GM21576 (cell line): ENCODE results near the gene MEX3A.
"Not testable (repeated sequence)": the region's sequence is repeated elsewhere in the genome, so short reads cannot be mapped to it uniquely, and the experiment has no call there.

Source experiments
- ATAC-seq: cut with Tn5 transposase; IDR thresholded peaks from one replicate; pipeline ENCODE4 v1.9.1; 2021; ENCODE audit warnings: mild to moderate bottlenecking, moderate library complexity; ENCODE audit not compliant: unreplicated experiment

The MEX3A gene

DNA sequence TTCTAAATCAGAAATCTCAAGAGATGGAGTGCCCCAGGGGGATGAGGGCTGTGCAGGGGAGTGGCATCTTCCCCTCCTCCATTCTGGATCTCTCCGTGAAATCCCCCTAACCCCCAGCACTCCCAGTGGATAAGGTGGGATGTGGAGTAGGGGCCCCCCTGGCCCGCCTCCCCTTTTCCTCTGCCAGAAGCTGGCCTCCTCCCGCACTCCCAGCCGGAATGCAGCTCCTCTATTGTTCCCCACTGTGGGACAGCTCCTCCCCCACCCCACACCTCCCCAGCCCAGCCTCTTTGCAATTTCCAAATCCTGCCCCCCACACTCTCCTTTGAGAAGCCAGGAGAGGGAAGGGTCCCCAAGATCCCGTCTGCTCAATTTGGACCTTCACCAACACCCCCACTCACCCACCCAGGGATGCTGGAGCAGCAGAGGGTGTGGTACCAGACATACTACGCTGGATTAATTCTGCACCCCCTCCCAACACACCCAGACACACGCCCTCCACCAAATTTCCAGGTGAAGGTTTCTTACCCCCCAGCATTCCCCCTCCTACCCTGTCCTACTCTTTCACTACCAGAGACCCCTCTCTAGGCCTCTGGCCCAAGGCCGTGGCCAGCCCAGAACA, 1.9 kb downstream of the MEX3A start:
- no peak for ATAC-seq

DNA sequence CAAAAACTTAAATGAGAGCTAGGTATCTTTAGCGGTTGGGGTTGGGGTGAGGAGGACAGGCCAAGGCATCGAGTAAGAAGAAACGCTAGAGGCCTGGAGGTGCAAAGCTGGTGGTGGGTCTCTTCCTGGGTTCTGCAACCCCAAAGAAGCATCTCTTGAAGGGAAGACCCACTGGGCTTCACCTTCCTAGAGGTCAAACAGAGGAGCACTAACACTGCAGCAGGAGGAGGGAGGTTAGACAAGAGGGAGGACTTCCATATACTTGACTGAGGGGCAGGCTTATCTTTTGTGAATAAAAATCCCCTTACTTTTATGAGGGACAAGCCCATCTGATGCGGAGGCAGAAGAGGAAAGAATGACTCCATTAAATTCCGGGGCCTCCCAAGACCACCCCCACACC, 2.5 kb downstream of the MEX3A start:
- ATAC-seq = no peak

DNA sequence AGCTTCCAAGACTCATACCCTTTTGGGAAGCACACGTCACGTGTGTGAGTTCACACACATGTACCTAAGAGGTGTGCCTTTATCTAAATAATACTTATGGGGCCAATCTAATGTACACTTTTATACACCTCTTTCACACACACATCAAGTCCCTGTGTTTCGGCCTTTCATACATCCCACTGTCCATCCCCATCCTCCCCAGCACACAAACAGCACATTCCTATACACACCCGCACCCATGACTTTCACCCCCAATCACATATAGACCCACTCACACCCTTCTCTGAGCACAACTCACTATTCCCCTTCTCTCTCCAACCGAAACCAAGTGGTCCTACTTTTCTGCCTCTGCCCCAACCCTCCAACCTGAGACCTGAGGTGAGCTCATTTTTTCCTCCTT, 3.5 kb downstream of the MEX3A start:
- no peak for ATAC-seq

DNA sequence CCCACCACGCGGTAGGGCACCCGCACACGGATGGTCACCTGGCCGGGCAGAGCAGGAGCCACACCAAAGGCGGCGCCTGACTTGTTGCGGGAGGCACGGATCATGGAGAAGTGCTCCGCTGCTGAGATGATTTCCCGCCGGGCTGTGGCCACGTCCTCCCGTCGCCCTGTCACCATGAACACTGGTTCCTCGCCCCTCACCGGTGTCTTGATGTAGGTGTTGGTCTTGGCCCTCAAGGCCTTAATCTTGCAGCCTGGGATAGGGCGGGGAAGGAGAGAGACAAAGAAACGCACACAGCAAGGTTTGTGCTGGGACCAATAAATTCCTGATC, 4.9 kb downstream of the MEX3A start:
- no peak for ATAC-seq

DNA sequence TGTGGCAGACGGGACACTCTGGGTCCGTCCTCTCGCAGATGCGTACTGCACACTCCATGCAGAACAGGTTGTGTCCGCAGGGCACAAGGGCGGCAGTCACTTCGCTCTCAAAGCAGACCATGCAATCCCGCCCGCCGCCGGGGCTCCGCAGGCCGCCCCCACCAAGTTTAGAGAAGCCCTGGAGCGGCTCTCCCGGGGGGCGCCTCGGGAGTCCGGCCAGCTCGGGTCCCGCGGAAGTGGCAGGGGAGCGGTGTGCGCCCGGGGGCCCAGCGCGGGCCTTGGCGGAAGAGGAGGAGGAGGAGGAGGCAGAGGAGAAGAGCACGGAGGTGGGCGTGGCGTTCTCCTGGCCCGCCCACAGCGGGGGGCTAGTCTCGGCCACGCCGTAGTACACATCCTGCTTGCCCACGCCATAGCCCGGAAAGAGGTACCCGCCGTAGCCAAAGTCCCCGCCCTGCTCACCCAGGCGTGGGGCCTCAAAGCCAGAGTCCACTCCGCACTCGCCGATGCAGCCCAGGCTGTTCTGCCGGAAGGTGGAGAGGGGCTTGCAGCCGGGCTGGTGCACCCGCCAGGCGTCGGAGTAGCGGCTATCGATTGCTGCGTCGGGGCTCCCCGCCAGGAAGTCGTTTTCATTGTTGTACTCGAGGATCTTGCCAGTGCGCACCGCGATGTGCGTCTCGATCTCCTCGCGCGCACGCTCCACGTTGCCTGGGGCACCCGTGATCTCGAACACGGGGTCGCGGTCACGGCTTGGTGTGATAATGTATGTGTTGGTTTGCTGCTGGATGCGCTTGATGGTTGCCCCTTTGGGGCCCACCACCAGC, 5.4 kb downstream of the MEX3A start:
- peak; percentile 58 for ATAC-seq

DNA sequence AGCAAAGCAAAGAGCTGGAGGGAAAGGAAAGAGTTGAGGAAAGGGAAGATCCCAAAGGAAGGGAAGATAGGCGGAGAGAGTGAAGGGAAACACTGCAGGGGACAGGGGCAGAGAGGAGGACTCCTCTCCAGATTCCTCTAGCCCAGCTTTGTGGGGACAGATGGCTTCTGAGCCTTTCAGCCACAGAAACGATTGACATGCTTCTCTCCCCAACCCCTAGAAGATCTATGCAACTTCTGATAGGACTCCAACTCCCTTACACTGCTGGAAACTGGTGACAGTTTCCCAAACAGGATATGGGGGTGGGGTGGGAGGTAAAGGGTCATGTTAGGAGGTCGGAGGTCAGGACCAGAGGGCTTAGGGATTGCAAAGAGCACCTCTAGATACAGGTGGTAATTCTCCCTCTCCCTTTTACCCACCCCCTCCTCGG, 6.5 kb downstream of the MEX3A start:
- no peak for ATAC-seq

DNA sequence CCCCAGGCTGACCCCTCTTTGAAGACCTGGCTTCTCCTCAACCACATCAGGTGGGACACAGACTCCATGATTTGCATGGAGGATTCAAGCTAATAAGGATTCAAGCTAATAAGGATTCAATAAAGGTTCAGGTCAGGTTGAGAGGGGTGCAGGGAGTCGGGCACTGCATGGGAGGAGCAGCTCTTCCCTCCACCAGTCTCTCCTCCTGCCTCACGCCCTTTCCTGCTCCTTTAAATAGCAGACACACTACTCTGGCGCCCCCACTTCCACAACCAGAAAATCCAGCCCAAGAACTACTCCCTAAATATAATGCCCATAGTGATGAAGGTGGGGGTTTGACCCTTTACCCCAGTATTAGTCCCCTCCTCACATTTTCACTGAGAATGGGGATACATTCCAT, 7.1 kb downstream of the MEX3A start:
- ATAC-seq = no peak

DNA sequence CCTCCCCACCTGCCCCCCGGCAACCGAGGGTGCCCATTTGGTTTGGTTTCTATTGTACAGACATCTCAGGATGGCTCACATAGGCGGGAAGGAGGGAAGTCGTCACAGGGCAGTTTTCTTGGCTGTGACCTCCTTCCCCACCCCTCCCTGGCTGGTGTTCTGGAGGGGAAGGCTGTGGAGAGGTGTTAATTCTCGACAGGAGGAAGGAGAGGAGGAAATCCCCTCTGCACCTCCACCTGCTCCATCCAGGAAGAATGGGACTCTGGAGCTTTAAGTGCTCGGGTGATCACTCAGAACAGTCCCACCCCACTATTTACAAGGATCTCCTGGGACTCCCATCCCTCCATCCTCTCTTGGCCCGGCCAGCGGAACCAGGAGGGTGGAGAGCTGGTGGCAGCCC, 7.6 kb downstream of the MEX3A start:
- no peak for ATAC-seq

DNA sequence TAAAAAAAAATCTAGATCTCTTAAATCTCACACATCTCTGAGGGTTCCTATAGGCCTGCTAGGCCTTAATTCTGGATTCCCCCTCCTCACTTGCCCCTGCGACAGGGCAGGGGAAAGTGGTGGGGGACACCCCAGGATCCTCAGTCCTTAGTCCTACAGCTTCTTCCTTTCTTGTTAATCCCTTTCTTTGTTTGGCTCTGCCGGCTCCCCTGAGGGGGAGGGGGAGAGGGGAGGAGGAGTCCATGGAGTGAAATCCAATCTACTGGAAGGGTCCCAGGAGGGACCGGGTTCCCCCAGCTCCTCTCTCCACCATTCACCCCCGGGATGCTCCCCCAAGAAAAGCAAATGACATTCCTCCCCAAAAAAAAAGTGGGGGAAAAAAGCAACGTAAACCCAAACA, 8.5 kb downstream of the MEX3A start:
- ATAC-seq = no peak

DNA sequence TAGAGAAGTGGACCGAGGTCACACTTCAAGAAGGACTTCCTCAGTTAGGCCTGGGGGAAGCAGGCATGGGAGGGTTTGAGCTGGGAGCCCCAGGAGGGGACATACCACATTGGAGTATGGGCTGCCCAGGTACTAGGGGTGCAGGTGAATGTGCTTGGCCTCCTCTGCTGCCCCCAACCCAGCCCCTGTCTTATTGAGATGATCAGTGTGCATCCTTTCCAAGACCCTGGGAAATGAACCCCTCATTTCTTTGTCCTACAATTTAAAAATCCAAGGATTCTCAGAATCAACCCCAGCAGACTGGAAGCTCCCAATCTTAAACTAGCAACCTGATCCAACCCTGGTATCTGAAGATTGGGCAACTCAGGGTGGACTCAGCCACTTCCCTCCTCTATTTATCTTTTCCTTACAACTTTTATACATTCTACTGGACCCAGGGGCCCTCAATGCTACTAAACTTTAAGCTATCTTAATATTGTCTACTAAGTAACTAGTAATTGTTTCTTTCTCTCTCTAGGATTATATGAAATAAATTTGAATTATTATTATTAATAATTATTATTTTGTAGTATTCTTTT, 9.1 kb downstream of the MEX3A start:
- no peak for ATAC-seq

DNA sequence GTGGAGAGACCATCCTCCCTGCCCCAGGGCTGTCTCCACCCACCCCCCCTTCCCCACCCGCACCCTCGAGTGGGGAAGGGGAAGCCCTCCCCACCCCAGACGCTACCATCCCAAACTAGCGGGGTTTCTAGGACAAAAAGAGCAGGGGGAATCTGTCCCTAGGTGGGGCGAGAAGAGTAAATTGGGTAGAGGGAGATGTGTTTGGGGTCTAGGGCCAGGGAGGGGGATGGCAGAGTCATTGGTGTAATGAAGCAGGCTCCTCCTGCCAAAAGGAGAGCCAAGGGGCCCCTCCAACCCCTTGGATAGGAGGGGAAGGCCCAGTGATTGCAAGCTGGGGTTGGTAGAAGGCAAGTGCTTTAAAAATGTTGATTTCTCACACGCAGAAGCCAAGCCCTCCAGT, 10.0 kb downstream of the MEX3A start:
- no peak for ATAC-seq

DNA sequence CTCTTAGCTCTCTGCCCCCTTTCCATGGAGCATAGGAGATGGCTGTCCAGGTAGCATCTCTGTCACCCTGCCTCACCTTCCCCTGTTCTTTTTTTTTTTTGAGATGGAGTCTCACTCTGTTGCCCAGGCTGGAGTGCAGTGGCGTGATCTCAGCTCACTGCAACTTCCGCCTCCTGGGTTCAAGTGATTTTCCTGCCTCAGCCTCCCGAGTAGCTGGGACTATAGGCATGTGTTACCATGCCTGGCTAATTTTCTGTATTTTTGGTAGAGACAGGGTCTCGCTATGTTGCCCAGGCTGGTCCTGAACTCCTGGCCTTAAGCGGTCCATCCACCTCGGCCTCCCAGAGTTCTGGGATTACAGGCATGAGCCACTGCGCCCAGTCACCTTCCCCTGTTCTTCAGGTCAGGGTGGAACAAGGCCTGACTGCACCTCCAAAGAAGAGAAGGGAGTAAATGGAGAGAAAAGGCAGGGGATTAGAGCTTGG, 10.9 kb downstream of the MEX3A start:
- not testable (repeated sequence) for ATAC-seq

DNA sequence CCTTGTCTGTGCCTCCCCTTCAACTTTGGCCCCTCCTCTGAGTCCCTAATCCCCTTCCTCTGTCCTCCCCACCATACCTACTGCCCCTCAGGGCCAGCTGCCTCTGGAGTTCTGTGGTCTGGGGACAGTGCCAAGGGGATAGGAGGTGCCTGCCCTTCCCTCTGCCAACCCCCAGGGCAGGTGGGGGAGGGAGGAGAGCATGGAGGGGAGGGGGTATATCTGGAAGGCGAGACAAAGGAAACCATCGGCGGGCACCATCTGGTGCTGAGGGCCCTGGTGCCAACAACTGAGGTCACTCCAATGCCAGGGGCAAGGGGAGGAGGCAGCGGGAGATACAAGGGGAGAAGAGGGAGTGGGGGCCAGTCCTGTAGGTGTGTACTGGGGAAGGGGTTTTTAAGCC, 11.7 kb downstream of the MEX3A start:
- ATAC-seq = no peak

DNA sequence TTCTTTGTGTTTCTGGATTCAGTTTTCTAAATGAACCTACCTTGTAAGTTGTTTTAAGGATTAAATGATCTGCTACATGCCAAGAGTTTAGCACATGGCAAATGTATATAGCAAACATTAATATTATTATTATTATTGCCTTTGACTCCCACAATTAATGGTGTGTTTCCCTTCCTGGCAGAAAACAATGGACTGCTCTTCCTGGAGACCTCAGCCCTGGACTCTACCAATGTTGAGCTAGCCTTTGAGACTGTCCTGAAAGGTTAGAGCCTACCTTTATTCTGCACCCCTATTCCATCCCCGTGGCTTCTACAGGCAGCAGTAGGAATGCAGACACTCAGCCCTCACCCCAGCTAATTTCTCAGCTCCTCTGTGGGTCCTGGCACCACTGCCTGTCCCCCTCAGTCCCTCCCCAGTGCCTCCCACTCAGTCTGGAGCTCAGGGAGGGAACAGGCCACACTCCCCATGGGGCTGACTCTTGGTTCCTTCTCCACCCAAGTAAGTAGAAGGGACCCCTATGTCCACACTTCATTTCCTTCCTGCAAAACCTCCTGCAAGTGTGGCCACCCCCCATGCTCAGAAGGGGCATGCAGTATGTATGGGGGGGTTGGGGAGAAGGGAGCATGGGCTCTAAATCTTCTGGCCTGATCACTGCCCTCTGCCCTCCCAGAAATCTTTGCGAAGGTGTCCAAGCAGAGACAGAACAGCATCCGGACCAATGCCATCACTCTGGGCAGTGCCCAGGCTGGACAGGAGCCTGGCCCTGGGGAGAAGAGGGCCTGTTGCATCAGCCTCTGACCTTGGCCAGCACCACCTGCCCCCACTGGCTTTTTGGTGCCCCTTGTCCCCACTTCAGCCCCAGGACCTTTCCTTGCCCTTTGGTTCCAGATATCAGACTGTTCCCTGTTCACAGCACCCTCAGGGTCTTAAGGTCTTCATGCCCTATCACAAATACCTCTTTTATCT, 12.5 kb downstream of the MEX3A start:
- ATAC-seq = no peak

DNA sequence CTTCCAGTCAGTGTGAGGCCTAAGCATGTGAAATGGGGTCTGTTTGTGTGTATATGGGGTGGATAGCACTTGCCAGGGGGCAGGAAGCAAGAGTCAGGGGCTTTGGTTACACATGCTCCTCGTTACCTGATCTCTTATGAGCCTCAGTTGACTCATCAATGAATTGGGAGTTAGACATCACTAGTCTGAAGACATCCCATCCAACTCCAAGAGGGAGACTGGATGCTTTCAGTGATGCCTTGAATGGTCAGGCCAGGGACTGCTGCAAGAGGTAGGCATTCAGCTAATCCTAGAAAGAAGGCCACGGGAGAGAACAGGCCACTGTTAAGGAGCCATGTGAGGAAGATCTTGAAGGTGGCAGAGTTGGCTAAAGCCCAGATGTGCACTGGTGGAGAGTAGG, 15.0 kb downstream of the MEX3A start:
- ATAC-seq = no peak

DNA sequence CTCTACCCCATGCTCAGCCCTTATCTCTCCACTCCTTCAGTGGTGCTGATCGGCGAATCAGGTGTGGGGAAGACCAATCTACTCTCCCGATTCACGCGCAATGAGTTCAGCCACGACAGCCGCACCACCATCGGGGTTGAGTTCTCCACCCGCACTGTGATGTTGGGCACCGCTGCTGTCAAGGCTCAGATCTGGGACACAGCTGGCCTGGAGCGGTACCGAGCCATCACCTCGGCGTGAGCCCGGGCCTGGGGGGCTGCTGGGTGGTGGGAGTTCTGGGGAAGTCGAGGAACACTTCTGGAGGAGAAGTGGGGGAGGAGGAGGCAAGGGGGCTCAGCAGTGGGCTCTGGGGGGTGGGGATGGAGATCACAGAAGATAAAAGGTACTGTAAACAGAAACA, 16.4 kb downstream of the MEX3A start:
- no peak for ATAC-seq

DNA sequence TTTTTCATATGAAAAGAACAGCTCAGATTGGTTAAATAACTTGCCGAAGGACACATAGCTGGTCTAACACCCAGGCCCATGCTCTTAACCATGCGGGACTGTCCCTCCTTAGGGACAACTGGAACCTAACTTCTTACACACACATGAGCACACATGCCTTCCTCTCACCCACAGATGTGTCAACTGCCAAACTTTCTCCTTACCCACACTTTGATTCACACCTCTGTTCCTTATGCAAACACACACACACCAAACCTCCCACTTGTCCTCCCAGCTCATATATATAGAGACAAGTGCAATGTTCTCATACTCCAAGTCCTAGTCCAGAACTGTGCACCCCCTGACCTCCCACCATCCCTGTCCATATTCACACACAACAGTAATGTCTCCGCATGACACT, 17.1 kb downstream of the MEX3A start:
- no peak for ATAC-seq

DNA sequence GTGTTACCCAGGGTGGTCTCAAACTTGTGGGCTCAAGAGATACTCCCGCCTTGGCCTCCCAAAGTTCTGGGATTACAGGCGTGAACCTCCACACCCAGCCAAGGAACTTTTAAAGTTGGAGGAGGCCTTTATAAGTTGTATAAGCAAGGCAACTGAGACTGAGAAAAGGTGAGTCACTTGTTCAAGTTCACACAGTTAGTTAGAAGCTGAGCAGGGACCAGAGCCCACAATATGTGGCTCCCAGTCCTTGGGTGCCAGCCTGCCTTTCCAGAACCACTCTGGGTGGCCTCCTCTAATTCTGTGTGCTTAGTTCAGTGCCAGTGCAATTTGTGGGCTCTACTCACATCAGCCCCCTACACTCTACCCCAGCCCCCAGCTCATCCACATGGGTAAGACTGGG, 17.6 kb downstream of the MEX3A start:
- no peak for ATAC-seq

DNA sequence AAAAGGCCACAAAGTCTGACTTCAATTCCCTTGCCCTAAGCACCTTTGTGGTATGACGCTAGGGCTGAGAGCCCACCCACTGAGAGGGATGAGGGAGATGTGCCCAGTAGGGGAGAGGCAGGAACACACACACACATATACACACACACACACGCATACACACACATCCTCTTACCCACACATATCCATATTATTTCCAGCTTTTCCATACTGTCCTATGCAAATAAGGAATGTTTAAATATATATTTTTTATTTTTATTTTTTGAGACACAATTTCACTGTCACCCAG, 18.3 kb downstream of the MEX3A start:
- ATAC-seq = no peak

DNA sequence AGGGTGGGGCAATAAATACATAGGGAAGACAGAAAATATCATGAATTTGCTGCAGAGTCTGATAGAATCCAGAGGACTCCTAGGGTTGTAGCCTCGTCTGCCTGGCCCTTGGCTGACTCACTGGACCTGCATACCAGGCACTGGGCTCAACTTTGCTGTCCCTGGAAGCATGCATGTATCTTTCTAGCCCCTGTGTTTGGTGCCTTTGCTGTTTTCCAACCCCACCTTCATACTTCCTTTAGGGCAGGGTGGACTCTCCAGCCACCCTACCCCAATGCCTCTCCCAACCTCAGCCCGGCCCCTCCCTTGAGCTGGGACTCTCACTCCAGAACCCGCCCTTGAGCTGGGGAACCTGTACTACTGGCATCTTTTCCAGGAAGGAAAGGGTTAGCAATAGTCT, 20.1 kb downstream of the MEX3A start:
- ATAC-seq = no peak

DNA sequence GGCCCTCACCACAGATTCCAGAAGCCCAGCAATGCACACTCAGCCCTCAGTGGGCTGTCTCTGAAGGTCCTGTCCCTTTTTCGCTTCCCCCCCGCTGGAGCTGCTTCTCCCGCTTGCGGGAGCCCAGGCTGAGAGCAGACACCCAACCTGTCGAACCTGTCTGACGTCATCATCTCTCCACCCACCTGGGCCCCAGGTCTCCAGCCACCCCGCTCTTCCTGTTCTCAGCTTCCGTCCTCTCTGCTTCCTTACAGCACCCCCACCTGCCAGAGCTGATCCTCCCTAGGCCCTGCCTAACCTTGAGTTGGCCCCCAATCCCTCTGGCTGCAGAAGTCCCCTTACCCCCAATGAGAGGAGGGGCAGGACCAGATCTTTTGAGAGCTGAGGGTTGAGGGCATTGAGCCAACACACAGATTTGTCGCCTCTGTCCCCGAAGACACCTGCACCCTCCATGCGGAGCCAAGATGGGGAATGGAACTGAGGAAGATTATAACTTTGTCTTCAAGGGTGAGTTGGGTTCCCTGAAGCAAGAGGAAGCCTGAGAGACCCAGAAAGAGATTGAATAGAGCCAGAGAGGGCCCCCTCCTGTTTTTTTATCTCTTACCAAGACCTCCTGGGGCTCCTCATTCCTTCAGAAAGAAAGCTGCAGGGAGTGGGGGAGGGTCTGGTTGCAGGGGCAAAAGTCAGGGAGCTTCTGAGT, 21.2 kb downstream of the MEX3A start, which contains the start of gene RAB25:
TSS of gene RAB25 (plus strand) at position 224 of the 700 bp plus-strand sequence. CDS start at position 465, 241 bp downstream.
- no peak for ATAC-seq
